ENCODE results near the gene CHTF18.

GRCh38 chr16:752007-752312, 36.5 kb upstream of the CHTF18 start:
- TF ChIP-seq EP300 (IDR thresholded peaks at IDR 0.05) (no peak), POLR2A (IDR thresholded peaks at IDR 0.05; ENCODE audit: low read depth) (no peak)
